Measurements from ENCODE around the gene CPT1A.
"Not testable (repeated sequence)": the region's sequence is repeated elsewhere in the genome, so short reads cannot be mapped to it uniquely, and the experiment has no call there.

CPT1A gene

DNA sequence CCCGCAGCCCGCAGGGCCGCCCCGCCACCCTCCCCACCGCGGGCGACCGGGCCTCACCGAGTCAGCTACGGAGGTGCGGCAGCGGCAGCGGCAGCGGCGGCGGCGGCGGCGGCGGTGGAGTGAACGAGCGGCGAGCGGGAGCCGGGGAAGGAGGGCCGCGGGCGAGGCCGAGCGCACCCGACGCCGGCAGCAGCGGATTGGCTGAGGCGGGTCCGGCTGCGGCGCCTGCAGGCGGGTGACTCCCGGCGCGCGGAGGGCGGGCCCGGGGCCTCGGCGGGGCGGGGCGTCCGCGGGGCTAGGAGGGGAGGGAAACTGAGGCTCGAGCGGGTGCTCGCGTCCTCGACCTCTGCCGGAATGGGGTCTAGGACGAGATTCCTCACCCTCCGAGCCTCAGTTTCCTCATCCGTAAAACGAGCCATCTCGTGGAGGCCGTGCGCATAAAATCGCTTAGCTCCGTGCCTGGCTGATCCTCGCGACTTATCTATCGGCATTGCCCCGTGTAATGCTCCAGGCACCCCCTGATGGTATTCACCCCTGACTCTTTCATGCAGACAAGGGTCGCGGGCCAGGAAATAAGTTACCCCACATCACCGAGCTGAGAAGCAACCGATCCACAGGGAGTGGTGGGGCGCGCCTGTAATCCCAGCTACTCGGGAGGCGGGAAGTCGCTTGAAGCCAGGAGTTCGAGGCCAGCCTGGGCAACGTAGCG, at the start of gene CPT1A:
Gene CPT1A (minus strand): TSS at position 199 of the 709 bp plus-strand sequence. CDS start 26,442 bp downstream, outside the sequence.
- DNase-seq (ENCODE audit: low read depth, low spot score) = peak; percentile 27

DNA sequence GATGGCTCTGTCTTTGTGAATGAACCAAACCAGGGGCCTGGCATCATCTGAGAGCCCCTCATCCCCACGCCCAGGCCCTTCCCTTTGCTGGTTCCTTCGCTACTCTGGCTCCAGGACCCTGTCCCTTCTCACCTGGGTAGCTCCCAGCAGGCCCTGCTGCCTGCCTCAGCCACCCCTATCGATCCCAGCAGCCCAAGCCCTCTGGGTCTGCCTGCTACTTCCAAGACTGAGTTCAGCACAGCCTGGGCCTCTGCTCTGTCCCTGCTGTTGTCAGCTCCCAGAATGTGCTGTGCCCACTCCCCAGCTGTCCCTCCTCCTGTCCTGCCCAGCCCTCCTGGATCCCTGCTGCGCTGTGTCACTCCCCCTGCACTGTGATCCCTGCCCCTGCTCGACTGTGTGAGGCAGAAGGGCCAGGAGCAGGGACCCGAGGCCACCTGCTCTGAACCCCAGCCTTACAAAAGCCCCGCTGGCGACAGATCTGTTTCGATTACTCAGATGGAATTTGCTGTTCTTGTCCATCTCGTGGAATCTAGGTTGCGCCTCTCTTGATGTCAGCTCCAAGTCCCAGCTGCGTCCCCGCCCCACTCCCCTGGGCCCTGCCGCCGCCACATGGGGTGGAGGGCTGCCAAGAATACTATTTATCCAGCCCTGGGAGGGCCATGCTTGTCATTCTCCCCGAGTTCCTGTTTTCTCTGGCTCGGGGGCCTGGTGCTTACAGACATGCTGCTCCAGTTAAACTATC, 48.9 kb upstream of the CPT1A start:
- no peak for DNase-seq (ENCODE audit: low read depth, low spot score)

DNA sequence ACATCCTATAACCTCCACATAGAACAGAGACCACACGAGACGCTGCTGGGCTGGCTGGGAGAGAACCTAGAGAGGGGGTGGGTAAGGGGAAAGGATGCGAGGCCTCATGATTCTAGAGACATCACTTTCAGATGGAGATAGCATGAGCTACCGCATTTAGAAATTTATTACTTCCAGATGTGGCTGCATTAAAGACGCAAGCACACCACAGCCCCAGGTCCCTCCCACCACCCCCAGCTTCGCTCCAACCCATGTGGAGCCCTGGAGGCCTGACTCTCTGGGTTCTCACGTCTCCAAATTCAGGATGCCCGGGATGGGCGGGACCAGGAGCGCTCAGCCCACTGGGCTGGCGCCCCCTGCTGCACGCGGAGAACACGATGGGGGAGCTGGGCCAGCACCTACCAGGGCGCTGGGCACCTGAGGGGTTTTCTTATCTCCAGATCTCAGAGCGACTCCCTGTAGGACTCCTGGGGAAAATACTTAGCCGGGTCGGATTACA, 48.3 kb upstream of the CPT1A start:
- no peak for DNase-seq (ENCODE audit: low read depth, low spot score)

DNA sequence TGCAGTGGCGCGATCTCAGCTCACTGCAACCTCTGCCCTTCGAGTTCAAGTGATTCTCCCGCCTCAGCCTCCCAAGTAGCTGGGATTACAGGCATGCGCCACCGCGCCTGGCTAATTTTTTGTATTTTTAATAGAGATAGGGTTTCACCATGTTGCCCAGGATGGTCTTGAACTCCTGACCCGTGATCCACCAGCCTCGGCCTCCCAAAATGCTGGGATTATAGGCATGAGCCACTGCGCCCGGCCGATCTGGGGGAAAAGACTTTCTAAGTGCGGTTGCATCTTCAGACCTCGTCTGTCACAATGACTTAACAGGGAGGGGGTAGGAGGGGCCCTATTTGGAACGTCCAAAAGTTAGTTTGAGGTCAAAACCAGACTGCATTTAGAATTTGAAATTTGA, 43.1 kb upstream of the CPT1A start:
- DNase-seq (ENCODE audit: low read depth, low spot score) = not testable (repeated sequence)

DNA sequence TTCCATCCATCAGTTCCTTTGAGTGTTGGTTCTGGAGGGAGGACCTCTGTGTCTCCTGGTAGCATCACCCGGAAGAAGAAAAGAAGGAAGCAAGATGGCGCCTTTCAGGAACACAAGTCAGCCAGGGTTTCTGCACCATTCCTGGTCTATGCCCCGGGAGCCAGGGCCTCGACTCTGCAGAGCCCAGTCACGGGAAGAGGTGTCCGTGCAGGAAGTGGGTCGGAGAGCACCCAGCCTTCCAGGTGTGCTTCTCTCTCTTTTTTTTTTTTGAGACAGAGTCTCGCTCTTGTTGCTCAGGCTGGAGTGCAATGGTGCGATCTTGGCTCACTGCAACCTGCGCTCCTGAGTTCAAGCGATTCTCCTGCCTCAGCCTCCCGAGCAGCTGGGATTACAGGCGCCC, 40.7 kb upstream of the CPT1A start:
- no peak for DNase-seq (ENCODE audit: low read depth, low spot score)

DNA sequence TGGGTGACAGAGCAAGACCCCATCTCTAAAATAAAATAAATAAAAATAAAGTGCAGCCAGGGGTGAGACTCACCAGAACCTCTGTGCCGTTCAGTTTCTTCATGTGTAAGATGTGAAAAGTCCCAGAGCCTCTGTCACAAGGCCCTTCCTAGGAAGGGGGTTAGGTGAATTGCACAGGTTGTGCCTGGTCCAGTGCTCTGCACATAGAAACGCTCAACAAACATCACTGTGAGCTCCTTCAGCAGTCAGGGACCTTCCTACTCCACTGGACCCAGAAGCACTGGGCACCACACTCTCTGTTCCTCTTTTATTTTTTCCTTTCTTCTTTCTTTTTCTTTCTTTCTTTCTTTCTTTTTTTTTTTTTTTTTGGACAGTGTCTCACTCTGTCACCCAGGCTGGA, 39.6 kb upstream of the CPT1A start:
- no peak for DNase-seq (ENCODE audit: low read depth, low spot score)

DNA sequence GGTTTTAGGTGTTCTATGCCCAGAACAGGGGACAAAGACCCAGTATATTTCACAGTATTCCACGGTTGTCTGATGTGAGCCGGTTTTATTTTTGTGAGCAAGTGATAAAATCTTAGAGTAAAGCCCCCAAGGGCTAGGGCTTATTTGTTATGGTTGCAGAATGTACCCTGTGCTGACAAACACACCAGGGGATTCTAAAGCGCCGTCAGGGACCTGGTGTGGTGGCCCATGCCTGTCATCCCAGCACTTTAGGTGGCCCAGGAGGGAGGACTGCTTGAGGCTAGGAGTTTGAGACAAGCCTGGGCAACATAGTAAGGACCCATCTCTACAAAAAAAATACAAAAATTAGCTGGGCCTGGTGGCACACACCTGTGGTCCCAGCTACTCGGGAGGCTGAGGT, 39.1 kb upstream of the CPT1A start:
- no peak for DNase-seq (ENCODE audit: low read depth, low spot score)

DNA sequence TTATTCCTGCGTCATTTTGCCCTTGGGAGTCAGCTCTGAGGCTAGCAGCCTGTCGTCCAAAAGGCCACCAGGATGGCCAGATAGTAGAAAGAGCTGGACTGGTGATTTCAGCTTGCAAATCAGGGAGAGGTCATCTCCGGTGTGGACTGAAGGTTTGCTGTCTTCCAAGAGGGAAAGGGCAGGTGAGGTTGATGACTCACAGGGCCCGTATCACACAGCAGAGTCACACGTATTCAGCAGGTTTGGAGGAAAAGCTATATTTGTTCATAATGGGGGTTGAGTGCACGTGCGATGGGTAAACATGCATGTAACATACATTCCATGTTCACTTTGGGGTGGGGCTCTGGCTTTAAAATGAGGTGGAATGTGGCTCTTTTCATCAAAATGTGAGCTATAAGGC, 36.3 kb upstream of the CPT1A start:
- DNase-seq (ENCODE audit: low read depth, low spot score) = no peak

DNA sequence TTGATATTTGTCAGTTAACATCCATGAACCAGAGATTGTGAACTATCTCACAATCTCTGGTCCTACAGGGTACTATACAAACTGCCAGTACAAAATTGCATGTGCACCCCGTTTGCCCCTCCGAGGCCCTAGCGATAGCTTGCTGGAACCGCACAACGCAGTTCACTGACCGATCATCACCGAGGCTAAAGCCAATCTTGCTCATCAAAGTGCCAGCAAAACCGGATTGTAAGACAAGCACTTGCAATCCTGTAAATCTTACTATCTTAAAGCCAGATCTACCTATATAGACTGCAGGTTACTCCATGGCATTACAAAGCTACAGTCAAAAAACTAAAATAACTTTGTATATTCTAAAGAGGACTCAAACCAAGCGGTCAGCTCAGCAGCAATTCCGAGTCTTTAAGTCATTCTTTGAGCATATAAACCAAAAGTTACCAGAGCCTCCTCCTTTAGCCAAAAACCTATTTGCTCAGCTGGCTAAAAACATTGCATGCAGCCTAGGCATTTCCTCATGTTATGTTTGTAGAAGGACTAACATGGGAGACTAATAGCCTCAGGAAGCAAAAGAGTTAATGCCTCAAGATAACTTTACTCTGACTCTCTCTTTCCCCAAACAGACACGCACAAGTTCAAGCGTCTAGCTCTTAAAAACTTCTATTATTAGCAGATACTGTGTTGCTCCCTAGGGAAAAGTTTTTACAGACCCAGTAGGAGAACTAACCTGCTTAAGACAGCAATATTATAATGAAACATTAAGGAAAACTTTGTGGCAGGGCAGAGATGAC, 30.7 kb upstream of the CPT1A start:
- no peak for DNase-seq (ENCODE audit: low read depth, low spot score)

DNA sequence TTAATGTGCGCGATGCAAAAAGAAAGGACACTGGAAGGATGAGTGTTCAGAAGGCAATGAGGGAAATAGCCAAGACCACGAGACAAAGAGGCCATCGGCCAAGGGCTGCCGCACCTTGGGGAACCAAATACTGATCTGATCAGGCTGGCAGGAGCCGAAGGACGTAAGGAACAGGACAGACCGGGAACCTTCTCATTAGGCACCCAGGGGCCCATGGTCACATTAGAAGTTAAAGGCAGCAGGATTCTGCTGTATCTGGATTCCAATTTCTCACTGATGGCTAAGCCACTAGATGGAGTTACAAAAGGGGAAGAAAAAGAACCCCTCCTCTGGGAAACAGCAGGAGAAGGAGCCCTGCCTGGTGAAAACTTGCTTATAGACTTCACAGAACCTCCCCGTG, 28.8 kb upstream of the CPT1A start:
- no peak for DNase-seq (ENCODE audit: low read depth, low spot score)

DNA sequence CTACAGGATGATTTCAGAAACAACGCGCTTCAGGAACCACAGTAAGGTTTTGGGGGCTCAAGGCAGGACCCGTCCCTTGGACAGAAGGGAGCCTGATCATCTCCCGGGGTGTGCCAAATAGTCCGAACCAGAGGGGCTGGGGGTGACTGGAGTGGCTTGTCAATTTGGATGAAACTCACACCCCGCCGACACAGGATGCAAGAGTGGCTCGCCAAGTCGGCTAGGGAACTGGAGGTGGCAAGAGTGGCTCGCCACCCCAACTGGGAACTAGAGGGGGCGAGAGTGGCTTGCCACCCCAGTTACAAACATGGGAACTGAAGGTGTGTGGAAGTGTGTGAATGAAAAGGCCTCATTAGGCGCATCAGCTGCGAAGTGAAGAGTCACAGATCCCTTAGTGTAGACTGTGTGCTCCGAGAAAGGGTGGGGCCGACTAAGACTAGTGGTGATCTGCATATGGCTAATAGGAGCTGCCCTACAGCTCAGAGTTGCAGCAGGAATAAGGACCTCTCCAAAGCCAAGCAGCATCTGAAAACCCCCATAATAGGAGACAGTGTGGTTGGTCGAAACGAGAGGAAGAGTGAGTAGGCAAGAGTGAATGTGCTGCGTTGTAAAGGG, 26.6 kb upstream of the CPT1A start:
- DNase-seq (ENCODE audit: low read depth, low spot score) = no peak

DNA sequence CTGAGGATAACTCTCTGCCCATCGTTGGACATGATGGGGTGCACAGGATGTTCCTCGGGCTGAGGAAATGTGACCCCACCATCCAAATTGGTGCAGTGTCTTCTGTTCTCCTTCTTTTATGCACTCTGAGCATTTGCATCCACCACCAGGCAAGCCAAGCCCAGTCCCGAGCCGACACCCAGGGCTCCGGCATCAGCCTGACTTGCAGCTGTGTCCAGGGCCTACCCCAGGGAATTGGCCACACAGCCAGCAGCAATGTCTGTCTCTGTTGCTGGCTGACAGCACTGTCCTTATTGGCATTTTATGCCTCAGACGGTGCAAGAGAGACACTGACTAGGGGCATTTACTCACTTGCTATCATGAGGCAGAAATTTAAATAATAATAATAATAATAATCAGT, 25.4 kb upstream of the CPT1A start:
- no peak for DNase-seq (ENCODE audit: low read depth, low spot score)

DNA sequence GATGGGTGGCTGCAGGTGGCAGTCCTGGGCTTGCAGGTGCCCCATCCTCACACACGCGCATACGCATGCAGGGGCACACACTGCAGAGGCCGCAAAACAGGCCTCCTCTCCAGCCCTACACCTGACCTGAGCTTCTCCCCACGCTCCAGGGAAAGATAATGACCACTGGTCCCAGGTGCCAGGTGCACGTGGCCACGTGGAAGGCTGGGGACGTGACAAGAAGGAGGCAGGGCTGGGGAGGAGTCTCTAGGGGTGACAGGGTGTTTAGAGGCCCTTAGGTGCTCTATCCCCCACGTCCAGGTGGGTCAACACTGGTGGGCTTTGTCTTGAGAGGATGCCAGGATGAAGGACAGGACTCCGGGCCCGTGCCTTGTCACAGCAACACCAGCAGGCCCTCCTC, 23.5 kb upstream of the CPT1A start:
- DNase-seq (ENCODE audit: low read depth, low spot score) = no peak

DNA sequence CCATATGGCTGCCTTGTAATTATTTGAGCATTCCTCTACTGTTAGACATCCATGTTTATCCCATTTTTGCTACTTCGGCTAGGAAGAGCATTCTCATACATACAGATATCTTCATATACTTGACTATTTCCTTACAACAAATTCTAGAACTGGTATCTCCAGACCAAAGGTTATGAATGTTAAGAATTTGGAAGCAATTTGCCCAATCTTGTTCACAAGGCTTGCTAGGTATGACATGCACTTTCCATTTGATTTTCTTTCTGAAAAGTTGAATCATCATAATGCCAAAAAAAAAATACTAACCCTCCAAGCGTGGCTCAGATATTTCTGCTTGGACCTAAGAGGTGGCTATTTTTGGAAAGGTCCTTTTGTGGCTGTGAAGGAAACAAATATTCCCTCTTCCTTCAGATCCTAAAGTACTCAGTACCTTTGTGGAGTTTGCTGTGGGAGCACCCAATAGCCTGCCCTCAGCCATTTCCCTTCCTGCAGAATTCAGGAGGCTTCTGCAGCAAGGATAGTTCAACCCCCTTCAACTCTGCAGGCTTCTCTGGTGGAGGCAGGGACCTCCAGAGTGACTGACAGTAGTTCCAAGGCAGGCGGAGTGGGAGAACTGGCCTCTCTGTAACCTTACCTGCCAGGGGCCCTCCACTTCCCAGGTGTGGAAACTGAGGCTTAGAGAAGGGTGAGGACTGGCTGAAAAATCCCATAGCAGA, 22.0 kb upstream of the CPT1A start:
- DNase-seq (ENCODE audit: low read depth, low spot score) = no peak

DNA sequence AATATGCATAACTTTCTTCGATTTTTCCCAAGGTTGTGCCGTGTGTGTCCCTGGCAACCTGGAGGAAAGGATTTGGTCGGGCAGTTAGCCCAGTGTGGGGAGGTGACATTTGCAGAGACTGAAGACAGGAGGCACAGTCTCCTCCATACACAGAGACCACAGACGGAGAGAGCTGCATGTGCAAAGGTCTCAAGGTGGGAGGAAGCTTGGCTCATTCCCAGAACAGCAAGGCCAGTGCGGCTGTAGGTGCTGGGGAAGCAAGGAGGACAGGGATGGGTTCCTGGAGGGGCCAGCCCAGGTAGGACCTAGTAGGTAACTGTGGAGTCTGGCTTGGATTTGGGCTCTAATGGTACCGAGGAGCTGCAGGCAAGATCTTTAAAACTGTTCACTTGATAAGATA, 20.7 kb upstream of the CPT1A start:
- no peak for DNase-seq (ENCODE audit: low read depth, low spot score)

DNA sequence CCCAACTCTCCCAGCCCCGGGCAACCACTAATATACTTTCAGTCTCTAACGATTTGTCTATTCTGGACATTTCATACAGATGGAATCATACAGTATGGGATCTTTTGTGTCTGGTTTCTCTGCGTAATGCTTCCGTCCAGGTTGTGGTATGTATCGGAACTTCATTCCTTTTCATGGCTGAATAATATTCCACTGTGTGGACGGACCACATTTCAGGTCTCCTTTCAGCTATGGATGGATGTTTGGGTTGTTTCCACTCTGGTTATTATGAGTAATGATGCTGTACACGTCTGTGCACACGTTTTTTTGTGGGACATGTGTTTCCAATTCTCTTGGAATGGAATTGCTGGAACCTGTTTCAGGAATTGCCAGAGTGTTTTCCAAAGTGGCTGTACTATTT, 17.4 kb upstream of the CPT1A start:
- DNase-seq (ENCODE audit: low read depth, low spot score) = no peak

DNA sequence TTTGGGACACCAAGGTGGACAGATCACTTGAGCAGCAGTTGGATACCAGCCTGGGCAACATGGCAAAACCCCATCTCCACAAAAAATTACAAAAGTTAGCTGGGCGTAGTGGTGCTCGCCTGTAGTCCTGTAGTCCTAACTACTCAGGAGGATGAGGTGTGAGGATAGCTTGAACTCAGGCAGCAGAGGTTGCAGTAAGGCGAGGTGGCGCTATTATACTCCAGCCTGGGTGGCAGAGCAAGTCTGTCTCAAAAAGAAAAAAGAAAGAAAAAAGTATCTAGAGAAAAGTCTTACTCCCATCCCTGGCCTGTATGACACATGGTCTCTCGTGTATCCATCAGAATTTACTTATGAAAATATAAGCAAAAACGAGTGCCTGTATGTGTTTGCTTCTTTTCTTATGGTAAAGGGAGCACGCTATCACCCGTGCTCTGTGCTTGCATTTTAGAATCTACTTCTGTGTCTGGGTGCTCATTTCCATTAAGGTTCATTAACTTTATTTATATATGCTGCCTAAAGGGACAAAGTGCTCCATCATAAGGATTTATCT, 15.4 kb upstream of the CPT1A start:
- DNase-seq (ENCODE audit: low read depth, low spot score) = no peak

DNA sequence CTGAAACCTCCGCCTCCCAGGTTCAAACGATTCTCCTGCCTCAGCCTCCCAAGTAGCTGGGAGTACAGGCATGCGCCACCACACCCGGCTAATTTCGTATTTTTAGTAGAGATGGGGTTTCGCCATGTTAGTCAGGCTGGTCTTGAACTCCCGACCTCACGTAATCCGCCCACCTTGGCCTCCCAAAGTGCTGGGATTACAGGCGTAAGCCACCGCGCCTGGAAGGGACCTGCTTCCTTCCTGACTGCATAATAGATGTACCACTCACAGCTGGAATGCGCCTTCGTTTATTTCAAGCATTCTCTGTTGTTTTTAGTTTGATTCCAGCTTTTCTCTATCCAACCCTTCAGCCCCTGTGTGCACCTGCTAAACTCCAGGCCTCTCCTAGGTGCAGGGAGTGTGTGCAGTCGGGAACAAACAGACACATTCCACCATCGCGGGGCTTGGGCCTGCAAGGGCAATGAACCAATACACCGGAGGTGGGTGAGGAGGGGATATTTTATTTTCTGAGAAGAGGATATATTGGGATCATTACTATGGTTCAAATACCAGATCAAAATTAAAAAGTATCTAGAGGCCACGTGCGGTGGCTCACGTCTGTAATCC, 14.8 kb upstream of the CPT1A start:
- DNase-seq (ENCODE audit: low read depth, low spot score) = not testable (repeated sequence)

DNA sequence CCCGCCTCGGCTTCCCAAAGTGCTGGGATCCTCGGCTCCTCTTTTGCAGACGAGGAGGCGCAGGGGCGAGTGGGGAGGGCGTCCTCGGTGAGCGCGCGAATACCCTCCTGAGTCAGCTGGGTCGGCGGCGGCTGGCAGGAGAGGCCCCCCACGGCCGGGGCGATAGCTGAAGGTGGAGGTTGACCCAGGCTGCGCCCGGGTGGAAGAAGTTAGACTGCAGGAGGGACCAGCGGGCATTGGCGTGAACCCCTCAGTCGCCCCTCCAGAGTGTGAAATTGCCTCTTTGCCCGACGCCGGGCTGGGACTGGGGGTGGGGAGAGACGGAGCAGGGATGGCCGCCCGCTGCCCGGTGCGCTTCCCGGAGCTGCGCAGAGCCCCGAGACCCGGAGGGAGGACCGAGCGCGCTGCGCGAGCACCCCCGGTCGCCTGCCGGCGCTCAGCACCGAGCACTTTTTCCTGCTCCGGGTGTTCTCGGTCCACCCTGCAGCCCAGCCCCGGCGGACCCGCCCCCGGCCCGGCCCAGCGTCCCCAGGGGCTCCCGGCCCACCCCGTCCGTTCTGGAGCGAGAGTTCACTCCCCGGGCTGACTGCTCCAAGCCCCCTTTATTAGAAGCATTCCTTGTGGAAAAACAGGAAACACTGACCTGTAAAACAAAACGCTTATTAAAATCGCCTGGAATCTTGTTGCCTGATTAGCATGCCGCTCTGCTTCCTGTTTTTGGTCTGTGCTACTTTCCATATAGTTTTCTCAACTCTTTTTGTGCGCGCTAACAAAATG, 13.7 kb upstream of the CPT1A start:
- no peak for DNase-seq (ENCODE audit: low read depth, low spot score)
